HepG2 (cell line): ENCODE results near the gene FSD2. TPM values are rescaled to one million over a fixed set of nuclear protein-coding genes. Genes with fewer than 3 reads are reported as not detected.

Experiments used
- ATAC-seq: fragments of 200-7000 bp; cut with Tn5 transposase; 3 replicates; pipeline ENCODE4 v1.9.1; 2020; ENCODE audit warnings: mild to moderate bottlenecking, moderate library complexity
- BruUV-seq: library from RNA; stranded (reverse); fragments of 400-500 nt; replicated peaks from 2 replicates; lab custom pipeline; 2021; lab: Mats Ljungman, UMichigan
- CTCF ChIA-PET: fragments of 300-600 bp; formaldehyde crosslinking; extraction: SDS; loops from one replicate; lab custom pipeline; 2021; ENCODE audit warnings: low total read pairs, inconsistent platforms, low intra/inter-chr PET ratio; lab: Yijun Ruan, JAX
- POLR2A ChIA-PET: fragments of 350-600 bp; sonication (Branson Sonifier 250); formaldehyde crosslinking; loops from one replicate; lab custom pipeline; 2020; ENCODE audit warnings: antibody characterized with exemption, inconsistent platforms; lab: Yijun Ruan, JAX
- DNase-seq: peaks from one replicate; pipeline ENCODE4 v3.0.0-alpha.2; 2015; ENCODE audit warnings: low spot score
- FAIRE-seq: peaks from 3 replicates; lab custom pipeline; 2011; peaks lifted over from hg19 to GRCh38; lab: Jason Lieb, UNC
- H2AFZ ChIP-seq: one replicate; pipeline ENCODE4 v1.6.1; 2011; ENCODE audit warnings: low read length, inconsistent platforms
- H3K27ac ChIP-seq: fragments of 300-600 bp; 3 replicates; pipeline ENCODE4 v1.8.0; 2011; ENCODE audit warnings: mixed run types, mild to moderate bottlenecking, mixed read lengths, low read length, inconsistent platforms; ENCODE audit not compliant: insufficient read depth; ENCODE audit errors: extremely low read length
- H3K27me3 ChIP-seq, 2 experiments: fragments of 200-600 bp in 1 of 2; 2 replicates in 1 of 2; 3 replicates in 1 of 2; pipeline versions ENCODE4 v1.6.0 to v1.8.0; 2011; ENCODE audit warnings: low read length in 2 of 2, mild to moderate bottlenecking in 2 of 2, moderate library complexity in 2 of 2, inconsistent platforms in 1 of 2; ENCODE audit not compliant: insufficient read depth in 2 of 2, control insufficient read depth in 1 of 2
- H3K36me3 ChIP-seq, 2 experiments: fragments of 200-600 bp in 1 of 2; replicated peaks in 1 of 2; 2 replicates in 1 of 2; 3 replicates in 1 of 2; pipeline versions ENCODE4 v1.5.1 to v1.8.0; 2011; ENCODE audit warnings: low read length in 2 of 2, inconsistent platforms in 1 of 2; ENCODE audit not compliant: insufficient read depth in 2 of 2, control insufficient read depth in 1 of 2
- H3K4me1 ChIP-seq: 2 replicates; pipeline ENCODE4 v1.5.1; 2012; ENCODE audit warnings: low read length, inconsistent platforms; ENCODE audit not compliant: insufficient read depth
- H3K4me2 ChIP-seq: 2 replicates; pipeline ENCODE4 v1.6.0; 2011; ENCODE audit warnings: low read depth, low read length, inconsistent platforms
- H3K4me3 ChIP-seq, 3 experiments: fragments of 200-600 bp in 1 of 3; sonication (generic), shearing (Covaris generic) in 1 of 3; replicated peaks in 1 of 3; 2 replicates each; pipeline ENCODE4 v1.5.1; 2011 to 2016; ENCODE audit warnings: low read length in 3 of 3, inconsistent platforms in 2 of 3, low read depth in 2 of 3, mild to moderate bottlenecking in 2 of 3, control low read depth in 1 of 3, mixed read lengths in 1 of 3; ENCODE audit not compliant: insufficient read depth in 1 of 3
- H3K79me2 ChIP-seq: one replicate; pipeline ENCODE4 v1.6.1; 2011; ENCODE audit warnings: low read length, inconsistent platforms; ENCODE audit not compliant: insufficient read depth
- H3K9ac ChIP-seq: 2 replicates; pipeline ENCODE4 v1.6.0; 2011; ENCODE audit warnings: mild to moderate bottlenecking, low read depth, low read length, inconsistent platforms; ENCODE audit not compliant: insufficient read depth
- H3K9me3 ChIP-seq: 2 replicates; pipeline ENCODE4 v1.5.1; 2012; ENCODE audit warnings: mild to moderate bottlenecking, low read length
- H4K20me1 ChIP-seq: 2 replicates; pipeline ENCODE4 v1.6.0; 2011; ENCODE audit warnings: inconsistent platforms, mild to moderate bottlenecking, low read length, moderate library complexity; ENCODE audit not compliant: insufficient read depth
- CEBPG ChIP-seq: IDR thresholded peaks from 2 replicates; pipeline ENCODE4 v1.6.1; 2016
- MIER2 ChIP-seq: IDR thresholded peaks from 2 replicates; pipeline ENCODE4 v1.6.1; 2016; ENCODE audit warnings: missing biosample characterization, missing genetic modification reagents
- NR1H2 ChIP-seq: sonication (generic); formaldehyde crosslinking; IDR thresholded peaks from 2 replicates; pipeline ENCODE4 v1.8.1; 2022; ENCODE audit warnings: low read depth, missing genetic modification reagents, borderline replicate concordance
- STAG1 ChIP-seq: sonication (generic); formaldehyde crosslinking; IDR thresholded peaks from 2 replicates; pipeline ENCODE4 v1.4.0; 2020; ENCODE audit warnings: missing genetic modification reagents
- TCF7 ChIP-seq: sonication (generic); IDR thresholded peaks from 2 replicates; pipeline ENCODE4 v1.6.1; 2016; ENCODE audit warnings: antibody characterized with exemption, low read depth
- WIZ ChIP-seq: sonication (generic); formaldehyde crosslinking; IDR thresholded peaks from 2 replicates; pipeline ENCODE4 v1.5.1; 2020; ENCODE audit warnings: mild to moderate bottlenecking, missing genetic modification reagents
- ZZZ3 ChIP-seq: sonication (generic); formaldehyde crosslinking; IDR thresholded peaks from 2 replicates; pipeline ENCODE4 v1.4.0; 2020; ENCODE audit warnings: missing genetic modification reagents, mild to moderate bottlenecking, borderline replicate concordance
- in situ Hi-C: cut with HindIII; loops from 2 replicates; pipeline ENCODE4 v1.10.0; 2017; ENCODE audit warnings: low pct_unique_long_range_greater_than_20kb; ENCODE audit not compliant: extremely low pct_ligation_motif_present
- intact Hi-C: fragments of 100-400 bp; cut with micrococcal nuclease; formaldehyde crosslinking; loops from one replicate; pipeline ENCODE4 v1.10.0; 2022; ENCODE audit not compliant: unreplicated experiment
- polyA plus RNA-seq, 8 experiments: library from polyadenylated mRNA; depleted of rRNA in 3 of 8; stranded (reverse) in 7 of 8; unstranded in 1 of 8; fragments of >200 nt; fragmentation: Illumina TruSeq in 4 of 8; extraction: Trizol in 4 of 8; gene quantifications; 2 replicates each; pipeline versions ENCODE4 v1.2.1 to v1.2.3, GENCODE V29; 2011 to 2016; ENCODE audit warnings: low read depth in 4 of 8, missing spikeins in 1 of 8, mixed read lengths in 1 of 8; ENCODE audit not compliant: insufficient read depth in 1 of 8
- total RNA-seq, 5 experiments: library from RNA; depleted of rRNA; stranded (reverse); fragments of >200 nt; fragmentation: Illumina TruSeq; extraction: Trizol; gene quantifications; 2 replicates each; pipeline ENCODE4 v1.2.3, GENCODE V29; 2016; ENCODE audit warnings: low read depth in 1 of 5
- TF ChIP-seq, protein P1 (sequence below): sonication (generic); formaldehyde crosslinking; conservative IDR thresholded peaks from 2 replicates; pipeline ENCODE4 v1.4.0; 2020; ENCODE audit warnings: missing genetic modification reagents
- TF ChIP-seq, protein P2 (sequence below): sonication (generic); formaldehyde crosslinking; IDR thresholded peaks from 2 replicates; pipeline ENCODE4 v1.4.0; 2020; ENCODE audit warnings: missing genetic modification reagents
- TF ChIP-seq, protein P3 (sequence below): IDR thresholded peaks from 2 replicates; pipeline ENCODE4 v1.6.1; 2016; ENCODE audit warnings: missing genetic modification reagents, missing compliant biosample characterization

Gene FSD2
- total and polyA plus RNA-seq, 2 of the 13 experiments (the other 11 are each of a cell fraction or from before 2014, with no cell fraction given), result not detected

DNA sequence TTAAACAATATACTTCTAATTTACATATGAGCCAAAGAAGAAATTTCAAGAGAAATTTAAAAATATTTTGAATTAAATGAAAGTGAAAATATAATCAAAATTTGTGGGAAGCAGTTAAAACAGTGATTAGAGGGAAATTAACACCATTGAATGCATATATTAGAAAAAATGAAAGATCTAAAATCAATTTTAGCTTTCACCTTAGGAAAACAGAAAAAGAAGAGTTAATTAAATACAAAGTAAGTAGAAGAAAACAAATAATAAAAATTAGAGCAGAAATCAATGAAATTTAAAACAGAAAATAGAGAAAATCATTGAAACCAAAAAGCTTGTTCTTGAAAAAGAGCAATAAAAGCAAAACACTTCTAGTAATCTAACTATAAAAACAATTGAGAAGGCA lies 57.6 kb downstream of the FSD2 start:
- CTCF ChIA-PET, result no interaction called here

More for the DNA sequence above, 57.6 kb downstream of the FSD2 start:
- Histone ChIP-seq H3K79me2 (peaks cover 27% of the 10 kb centered on the region), H3K36me3 (peaks cover 0 to 8% of the 10 kb centered on the region in 2 experiments; a peak in 2 of 5 replicates), H3K27ac (no peak overlapping the region), H2AFZ (no peak overlapping the region), H3K4me1 (peaks cover 30% of the 10 kb centered on the region), H3K4me3 (no peak overlapping the region), H3K9me3 (no peaks in the 10 kb centered on the region), H3K9ac (no peak overlapping the region), H3K4me2 (no peak overlapping the region), H4K20me1 (no peaks in the 10 kb centered on the region), H3K27me3 (peaks cover 0 to 3% of the 10 kb centered on the region in 2 experiments; a peak in 1 of 5 replicates)
- DNase-seq, result no peak
- POLR2A ChIA-PET, result no interaction called here
- no peak for ATAC-seq
- in situ Hi-C loops (no loop called here), intact Hi-C loops (no loop called here)
- BruUV-seq, result no TSS peak
- FAIRE-seq, result no peak
- no peak for TF ChIP-seq MIER2 (CRISPR knock-in tag)
- TF ChIP-seq, protein P1, sequence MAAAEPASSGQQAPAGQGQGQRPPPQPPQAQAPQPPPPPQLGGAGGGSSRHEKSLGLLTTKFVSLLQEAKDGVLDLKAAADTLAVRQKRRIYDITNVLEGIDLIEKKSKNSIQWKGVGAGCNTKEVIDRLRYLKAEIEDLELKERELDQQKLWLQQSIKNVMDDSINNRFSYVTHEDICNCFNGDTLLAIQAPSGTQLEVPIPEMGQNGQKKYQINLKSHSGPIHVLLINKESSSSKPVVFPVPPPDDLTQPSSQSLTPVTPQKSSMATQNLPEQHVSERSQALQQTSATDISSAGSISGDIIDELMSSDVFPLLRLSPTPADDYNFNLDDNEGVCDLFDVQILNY (CRISPR knock-in tag), result no peak
- TF ChIP-seq, protein P2, sequence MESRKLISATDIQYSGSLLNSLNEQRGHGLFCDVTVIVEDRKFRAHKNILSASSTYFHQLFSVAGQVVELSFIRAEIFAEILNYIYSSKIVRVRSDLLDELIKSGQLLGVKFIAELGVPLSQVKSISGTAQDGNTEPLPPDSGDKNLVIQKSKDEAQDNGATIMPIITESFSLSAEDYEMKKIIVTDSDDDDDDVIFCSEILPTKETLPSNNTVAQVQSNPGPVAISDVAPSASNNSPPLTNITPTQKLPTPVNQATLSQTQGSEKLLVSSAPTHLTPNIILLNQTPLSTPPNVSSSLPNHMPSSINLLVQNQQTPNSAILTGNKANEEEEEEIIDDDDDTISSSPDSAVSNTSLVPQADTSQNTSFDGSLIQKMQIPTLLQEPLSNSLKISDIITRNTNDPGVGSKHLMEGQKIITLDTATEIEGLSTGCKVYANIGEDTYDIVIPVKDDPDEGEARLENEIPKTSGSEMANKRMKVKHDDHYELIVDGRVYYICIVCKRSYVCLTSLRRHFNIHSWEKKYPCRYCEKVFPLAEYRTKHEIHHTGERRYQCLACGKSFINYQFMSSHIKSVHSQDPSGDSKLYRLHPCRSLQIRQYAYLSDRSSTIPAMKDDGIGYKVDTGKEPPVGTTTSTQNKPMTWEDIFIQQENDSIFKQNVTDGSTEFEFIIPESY (CRISPR knock-in tag), result no peak
- no peak for TF ChIP-seq STAG1
- no peak for TF ChIP-seq NR1H2 (CRISPR knock-in tag)
- TF ChIP-seq, protein P3, sequence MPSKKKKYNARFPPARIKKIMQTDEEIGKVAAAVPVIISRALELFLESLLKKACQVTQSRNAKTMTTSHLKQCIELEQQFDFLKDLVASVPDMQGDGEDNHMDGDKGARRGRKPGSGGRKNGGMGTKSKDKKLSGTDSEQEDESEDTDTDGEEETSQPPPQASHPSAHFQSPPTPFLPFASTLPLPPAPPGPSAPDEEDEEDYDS, result no peak
- TF ChIP-seq CEBPG, result no peak
- TF ChIP-seq TCF7, result no peak
- TF ChIP-seq ZZZ3, result no peak
- TF ChIP-seq WIZ, result no peak
